GM10248 (cell line): Measurements from ENCODE around the gene LGALS9B.
"Not testable (repeated sequence)": the region's sequence is repeated elsewhere in the genome, so short reads cannot be mapped to it uniquely, and the experiment has no call there.

Source experiments
- CTCF ChIA-PET: fragments of 300-600 bp; sonication (Branson Sonifier 250); formaldehyde crosslinking; extraction: SDS; loops from one replicate; lab custom pipeline; 2021; ENCODE audit warnings: antibody characterized with exemption; lab: Yijun Ruan, JAX
- POLR2A ChIA-PET: fragments of 350-650 bp; sonication (Branson Sonifier 250); formaldehyde crosslinking; extraction: SDS; loops from one replicate; lab custom pipeline; 2020; ENCODE audit warnings: antibody characterized with exemption; lab: Yijun Ruan, JAX
- DNase-seq: peaks from one replicate; pipeline ENCODE4 v3.0.0; 2012; ENCODE audit errors: extremely low spot score

The LGALS9B gene

GRCh38 chr17:20467447-20467846 is at the start of gene LGALS9B:
LGALS9B (minus strand) TSS chr17:20467539; CDS start chr17:20467470, 69 bp downstream.
- DNase-seq, POLR2A ChIA-PET, CTCF ChIA-PET: not testable (repeated sequence)

GRCh38 chr17:20516986-20517385 is 49.6 kb upstream of the LGALS9B start:
- DNase-seq, CTCF ChIA-PET: not testable (repeated sequence)

DNA sequence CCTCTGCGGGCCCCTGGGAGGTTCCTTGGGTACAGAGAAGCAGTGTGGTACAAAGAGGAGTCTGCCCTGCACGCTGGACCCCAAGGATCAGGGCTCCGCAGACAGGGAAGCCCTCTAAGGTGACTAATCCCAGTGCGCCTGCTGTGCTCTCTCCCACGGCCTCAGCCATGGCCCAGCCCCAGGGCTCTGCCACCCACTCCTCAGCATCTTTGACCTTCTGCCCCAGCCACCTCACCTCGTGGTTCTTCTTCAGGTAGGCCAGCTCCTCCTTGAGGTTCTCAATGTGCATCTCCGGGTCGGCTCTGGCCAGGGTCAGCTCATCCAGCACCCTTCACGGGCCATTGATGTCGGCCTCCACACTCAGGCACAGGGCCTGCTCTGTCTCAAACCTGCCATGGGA is 47.8 kb upstream of the LGALS9B start:
- CTCF ChIA-PET, DNase-seq, POLR2A ChIA-PET: not testable (repeated sequence)

More at GRCh38 chr17:20516986-20517385, 49.6 kb upstream of the LGALS9B start:
- POLR2A ChIA-PET, result not testable (repeated sequence)

GRCh38 chr17:20513539-20513938 is 46.2 kb upstream of the LGALS9B start:
- POLR2A ChIA-PET, DNase-seq, CTCF ChIA-PET: not testable (repeated sequence)

DNA sequence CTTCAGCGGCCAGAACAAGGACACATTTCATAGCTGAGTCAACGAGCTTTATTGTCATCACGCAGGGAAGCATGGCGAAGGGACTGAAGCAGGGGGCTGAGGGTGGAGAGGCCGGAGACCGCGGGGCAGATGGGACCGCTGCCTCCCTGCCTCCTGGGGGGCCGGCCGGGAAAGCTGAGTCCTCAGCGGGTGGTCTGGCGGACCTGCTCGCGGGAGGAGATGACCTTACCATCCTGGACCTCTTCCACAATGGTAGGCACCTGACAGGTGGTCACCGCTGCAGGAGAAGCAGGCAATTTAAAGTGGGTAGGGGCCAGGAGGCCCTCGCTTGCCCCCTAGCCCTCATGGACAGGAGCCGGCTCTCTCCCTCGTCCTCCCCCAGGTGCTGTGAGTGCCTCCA is 45.0 kb upstream of the LGALS9B start:
- CTCF ChIA-PET, DNase-seq, POLR2A ChIA-PET: not testable (repeated sequence)

- DNase-seq, CTCF ChIA-PET, POLR2A ChIA-PET: not testable (repeated sequence)
These were observed 44.4 kb upstream of the LGALS9B start for GRCh38 chr17:20511778-20512177.

DNA sequence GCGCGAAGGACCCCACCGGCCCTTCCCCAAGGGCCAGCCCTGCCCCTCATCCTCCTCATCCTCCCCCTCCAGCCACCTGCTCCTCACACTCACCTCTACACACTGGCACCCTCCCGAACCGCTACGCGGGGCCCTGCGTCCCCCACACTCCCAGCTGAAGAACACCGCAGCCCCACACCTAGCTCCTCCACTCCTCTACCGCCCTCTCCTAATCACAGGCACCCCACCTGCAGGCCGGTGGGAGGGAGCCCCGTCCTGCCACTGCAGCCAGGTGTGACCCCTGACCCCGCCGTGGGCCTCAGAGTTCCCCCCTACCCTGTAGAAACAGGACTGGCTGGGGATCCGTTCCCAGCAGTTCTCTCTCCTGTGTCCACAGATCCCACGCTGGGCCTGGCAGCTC is 38.0 kb upstream of the LGALS9B start:
- CTCF ChIA-PET, DNase-seq, POLR2A ChIA-PET: not testable (repeated sequence)

- DNase-seq, POLR2A ChIA-PET, CTCF ChIA-PET: not testable (repeated sequence)
These were observed 37.2 kb upstream of the LGALS9B start for GRCh38 chr17:20504388-20505066.

DNA sequence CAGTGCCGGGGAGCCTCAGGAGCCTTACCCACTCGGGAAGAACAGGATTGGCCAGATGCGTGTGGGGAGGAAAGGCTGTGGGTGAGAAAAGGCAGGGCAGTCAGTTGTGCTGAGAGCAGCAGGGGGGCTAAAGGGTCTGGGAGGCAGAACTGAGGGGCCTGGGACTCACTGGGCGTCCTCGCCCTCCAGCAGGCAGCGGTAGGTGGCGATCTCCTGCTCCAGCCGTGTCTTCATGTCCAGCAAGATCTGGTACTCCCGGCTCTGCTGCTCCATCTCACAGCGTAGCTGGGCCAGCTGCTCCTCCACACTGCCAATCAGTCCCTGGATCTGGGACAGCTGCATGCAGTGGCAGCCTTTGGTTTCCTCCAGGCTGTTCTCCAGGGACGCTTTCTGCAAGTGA is 34.6 kb upstream of the LGALS9B start:
- POLR2A ChIA-PET, DNase-seq, CTCF ChIA-PET: not testable (repeated sequence)

DNA sequence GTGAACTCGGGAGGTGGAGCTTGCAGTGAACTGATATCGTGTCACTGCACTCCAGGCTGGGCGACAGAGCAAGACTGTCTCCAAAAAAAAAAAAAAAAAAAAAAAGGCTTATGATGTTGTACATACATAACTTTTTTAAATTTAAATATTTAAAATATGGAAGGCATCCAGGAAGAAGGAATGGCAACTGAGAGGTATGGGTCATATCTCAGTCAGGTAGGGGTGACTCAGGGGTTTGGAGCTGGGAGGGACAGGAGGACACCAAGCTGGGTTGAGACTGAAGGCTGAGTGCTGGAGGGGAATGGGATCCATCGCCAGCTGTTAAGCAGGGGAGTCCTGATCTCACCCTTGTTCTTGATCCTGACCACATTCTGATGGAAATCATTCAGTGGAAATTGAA is 33.0 kb upstream of the LGALS9B start:
- DNase-seq, POLR2A ChIA-PET: not testable (repeated sequence)

DNA sequence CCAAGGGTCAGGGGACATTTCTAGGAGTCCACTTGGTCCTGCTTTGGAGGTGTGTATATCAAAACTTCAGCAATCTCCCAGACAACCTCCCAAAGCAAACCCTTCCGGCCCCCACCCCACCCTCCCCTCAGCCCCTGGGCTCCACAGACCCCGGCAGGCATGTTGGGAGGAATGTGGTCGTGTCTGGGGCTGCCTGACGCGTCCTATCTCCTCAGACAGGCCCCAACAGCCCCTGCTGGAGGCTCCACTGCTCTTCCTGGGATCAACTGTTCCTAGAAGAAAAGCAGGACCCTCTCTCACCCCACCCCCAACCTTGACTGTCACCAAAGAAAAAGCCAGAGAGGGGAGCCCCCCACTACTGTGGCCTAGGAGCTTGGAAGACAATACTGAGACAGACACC is 28.1 kb upstream of the LGALS9B start:
- CTCF ChIA-PET, POLR2A ChIA-PET, DNase-seq: not testable (repeated sequence)

More for the DNA sequence above, 33.0 kb upstream of the LGALS9B start:
- CTCF ChIA-PET, result not testable (repeated sequence)

- POLR2A ChIA-PET, DNase-seq, CTCF ChIA-PET: not testable (repeated sequence)
These were observed 27.4 kb upstream of the LGALS9B start for GRCh38 chr17:20494735-20495134.

DNA sequence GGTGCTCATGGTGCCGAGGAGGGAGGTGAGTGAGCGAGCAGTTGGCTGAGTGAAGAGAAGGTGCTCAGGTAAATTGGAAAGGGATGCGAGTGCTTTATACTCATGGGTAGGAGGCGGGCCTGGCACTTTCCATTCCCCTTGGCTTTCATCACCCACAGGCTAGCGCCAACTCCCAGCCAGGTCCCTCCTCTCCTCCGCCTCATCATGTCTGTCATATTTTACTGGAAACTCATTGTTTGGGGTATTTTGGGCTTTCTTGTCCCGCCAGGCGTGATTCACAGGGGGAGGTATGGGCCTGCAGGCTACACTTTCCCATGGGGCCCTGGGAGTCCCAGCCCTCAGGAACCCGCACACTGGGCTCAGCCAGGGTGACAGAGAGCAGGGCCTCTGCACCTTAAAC is 26.8 kb upstream of the LGALS9B start:
- POLR2A ChIA-PET, DNase-seq, CTCF ChIA-PET: not testable (repeated sequence)

DNA sequence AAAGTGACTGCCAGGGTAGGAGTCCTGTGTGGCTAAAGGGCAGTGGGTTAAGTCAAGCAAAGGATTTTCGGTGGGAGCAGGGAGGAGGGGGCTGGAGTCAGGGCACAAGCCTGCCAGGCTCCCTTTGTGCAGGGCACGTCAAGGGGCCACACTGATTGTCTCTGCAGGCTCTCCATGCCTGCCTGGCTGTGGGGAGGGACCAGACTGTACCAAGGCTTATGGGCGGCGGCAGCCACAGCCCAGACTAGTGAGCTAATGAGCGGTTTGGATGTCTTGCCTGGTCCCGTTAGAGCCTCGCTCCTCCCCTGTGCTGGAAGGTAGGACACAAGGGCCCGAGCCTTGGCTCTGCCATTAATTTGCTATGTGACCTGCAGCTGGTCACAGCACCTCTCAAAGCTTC is 25.6 kb upstream of the LGALS9B start:
- DNase-seq, POLR2A ChIA-PET, CTCF ChIA-PET: not testable (repeated sequence)

DNA sequence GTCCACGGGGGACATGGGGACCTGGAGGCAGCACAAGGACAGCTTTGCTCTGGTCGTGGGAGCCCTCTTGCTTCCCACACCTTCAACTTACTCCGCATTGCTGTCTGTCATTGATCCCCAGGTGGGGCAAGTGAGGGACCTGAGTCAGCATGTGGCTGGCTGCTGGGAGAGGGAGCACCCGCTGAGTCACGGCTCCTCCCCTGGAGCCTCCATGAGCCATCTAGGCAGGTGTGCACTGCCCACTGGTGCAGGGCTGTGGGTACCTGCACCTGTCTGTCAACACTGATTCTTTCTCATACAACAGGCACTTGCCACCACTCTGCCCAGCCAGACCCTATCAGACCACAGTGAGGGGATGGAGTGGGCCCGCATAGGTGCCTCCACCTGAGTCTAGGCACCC is 24.8 kb upstream of the LGALS9B start:
- CTCF ChIA-PET, DNase-seq, POLR2A ChIA-PET: not testable (repeated sequence)

DNA sequence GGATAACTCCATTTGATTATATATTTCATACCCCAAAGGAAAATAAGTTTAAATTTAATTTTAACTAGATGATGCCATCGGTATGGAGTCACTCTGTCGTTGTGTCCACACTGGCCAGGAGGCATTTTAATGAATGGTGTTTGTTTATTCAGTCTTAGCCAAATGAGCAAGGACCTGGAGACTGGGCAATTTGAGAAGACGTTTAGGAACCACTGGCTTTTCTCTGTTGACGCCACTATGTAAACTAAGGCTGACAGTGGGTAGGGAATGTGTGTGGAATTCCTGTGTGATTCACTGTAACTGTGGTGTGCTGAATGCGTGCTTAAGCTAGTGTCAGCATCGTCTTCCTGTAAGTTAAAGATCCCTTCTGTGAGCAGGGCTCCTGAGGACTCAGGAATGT is 17.6 kb upstream of the LGALS9B start:
- CTCF ChIA-PET, POLR2A ChIA-PET, DNase-seq: not testable (repeated sequence)

DNA sequence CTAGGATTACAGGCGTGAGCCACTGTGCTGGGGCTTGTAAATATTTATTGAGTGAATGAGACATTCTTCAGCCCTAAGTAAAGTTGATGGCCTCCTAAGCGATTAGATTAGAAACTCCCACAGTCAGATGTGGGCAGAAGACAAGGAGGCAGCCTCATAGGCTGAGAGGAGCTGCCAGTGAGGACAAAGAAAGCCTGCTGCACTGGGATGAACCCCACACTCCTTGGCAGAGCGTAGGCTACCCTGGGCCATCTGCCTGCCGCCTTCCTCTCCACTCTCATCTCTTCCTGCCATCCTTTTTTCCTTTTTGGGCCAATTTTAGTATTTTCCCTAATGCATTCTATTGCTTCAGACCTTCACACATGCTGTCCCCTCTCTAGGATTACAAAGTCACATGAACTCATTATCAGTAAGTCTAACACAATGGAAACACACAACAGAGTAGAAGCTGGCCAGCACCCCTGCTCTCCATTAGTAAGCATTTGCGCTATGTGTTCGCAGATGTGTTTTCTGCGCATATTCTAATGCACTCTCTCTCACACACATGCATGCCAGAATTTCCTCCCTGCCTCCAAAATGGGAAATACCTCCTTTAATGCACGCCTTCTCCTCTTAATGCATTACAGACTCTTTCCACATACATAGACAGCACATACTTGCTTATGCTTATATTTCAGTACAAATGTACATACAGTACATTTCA is 12.7 kb upstream of the LGALS9B start:
- CTCF ChIA-PET, POLR2A ChIA-PET, DNase-seq: not testable (repeated sequence)

DNA sequence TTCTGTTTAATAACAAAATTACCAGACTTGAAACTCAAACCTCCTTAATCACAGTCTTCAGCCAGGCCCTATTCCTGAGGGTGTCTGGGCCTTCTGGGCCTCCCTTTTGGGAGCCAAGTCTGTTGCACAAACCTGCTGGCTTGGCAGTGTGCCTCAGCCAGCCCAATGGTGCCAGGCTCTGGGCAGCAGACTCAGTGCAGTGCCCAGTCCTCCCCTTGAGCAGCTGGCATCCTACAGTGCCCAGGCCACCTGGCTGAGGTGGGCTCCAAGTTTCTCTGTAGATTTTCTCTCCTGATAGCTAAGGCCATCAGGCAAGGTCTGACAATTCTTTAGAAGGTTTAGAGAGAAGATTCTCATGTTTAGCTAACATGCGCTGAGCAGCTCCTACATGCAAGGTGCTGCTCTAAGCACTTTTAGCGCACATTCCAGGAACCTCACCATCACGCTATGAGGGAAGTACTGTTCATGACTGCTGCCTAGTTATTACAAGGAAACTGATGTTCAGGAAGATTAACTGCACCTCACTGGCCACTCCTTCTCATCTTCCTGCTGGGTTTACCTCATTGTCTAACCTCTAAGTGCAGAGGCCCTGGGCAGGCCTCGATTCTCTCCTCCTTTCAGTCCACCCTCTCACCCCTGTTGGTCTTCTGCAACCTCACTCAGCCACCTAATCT is 10.2 kb upstream of the LGALS9B start:
- POLR2A ChIA-PET, CTCF ChIA-PET, DNase-seq: not testable (repeated sequence)
